ENCODE measurements around the gene CRACR2B.

The CRACR2B gene

DNA sequence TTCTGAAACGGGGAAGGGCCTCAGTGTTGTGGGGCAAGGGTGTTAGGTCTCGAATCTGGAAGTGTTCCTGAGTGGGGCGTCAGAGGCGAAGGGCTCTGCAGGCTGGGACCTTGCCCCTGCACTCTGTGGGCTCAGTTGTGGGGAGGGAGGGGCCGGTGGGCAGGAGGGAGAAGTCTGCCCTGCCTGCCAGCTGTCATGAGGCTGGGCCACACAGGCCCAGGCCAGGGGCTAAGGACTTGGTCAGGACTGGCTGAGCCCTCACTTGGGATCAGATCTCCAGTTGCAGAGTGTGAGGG lies at the start of gene CRACR2B:
CRACR2B (plus strand) TSS at position 23 of the 296 bp plus-strand sequence. CDS start 689 bp downstream, outside the sequence.
- no peak for DNase-seq

DNA sequence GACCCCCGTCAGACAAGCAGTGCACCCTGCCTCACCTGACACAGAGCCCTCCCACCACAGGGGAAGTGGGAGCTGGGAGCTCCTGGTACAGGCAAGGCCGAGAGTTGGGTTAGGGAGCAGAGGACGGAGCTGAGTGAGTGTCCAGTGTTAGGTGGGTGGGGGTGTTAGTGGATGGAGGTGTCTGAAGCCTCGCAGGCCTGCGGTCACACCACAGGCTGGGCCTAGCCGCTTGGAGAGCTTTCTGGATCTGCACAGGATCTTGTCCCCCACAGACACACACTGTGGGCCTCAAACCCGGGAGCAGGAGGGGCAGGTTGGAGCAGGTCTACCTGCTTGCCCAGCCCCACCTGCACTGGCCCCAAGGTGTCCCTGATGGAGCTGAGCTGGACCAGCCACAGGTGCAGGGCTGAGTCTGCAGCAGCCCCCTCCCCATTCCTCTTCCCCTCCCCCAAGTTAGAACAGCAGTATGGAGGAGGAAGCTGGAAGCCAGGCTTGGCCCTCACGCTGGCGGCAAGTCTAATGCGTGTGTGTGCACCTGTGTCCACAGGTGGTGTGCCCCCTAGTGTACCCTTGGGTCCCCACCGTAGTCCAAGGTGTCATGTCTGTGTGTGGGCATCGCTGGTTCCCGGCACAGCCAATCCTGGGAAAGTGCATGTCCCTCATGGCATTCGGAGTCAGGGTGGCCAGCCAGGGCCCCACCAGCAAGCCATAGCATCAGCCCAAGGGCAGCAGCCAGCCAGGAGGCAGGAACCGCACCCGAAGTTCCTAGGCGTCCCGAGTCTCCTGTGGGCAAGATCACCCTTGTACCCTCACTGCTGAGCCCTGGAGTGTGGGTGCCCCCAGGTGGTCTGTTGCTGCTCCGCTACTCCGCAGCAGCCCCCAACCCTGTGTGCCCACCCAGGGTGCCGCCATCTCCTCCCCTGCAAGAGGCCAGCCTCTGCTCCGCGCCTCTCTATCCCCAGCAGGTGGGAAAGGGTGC lies 48.5 kb upstream of the CRACR2B start:
- DNase-seq: no peak

DNA sequence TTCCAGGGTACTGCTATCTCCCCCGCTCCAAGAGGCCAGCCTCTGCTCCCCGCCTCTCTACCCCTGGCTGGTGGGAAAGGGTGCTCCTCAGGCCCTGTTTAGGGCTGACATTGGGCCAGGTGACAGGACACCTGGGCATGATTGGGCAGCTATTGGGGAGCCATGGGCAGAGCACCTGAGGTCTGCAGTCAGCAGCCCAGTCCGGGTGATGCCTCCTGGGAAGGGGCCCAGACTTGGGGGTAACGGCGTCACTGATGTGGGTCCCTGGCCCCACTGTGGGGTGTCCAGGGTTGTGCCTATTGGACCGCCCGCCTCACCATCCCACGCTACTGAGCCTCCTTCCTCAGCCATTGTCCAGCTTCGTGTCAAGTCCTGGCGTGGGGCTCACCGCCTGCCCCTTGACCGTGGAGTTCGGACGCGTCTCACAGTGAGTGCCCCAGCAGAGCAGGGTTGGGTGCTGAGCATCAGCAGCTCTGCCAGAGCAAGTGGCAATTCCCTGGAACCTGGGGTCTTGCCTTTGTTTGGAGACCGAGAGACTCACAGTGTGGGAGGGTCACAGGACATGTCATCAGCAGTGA lies 47.7 kb upstream of the CRACR2B start:
- no peak for DNase-seq

DNA sequence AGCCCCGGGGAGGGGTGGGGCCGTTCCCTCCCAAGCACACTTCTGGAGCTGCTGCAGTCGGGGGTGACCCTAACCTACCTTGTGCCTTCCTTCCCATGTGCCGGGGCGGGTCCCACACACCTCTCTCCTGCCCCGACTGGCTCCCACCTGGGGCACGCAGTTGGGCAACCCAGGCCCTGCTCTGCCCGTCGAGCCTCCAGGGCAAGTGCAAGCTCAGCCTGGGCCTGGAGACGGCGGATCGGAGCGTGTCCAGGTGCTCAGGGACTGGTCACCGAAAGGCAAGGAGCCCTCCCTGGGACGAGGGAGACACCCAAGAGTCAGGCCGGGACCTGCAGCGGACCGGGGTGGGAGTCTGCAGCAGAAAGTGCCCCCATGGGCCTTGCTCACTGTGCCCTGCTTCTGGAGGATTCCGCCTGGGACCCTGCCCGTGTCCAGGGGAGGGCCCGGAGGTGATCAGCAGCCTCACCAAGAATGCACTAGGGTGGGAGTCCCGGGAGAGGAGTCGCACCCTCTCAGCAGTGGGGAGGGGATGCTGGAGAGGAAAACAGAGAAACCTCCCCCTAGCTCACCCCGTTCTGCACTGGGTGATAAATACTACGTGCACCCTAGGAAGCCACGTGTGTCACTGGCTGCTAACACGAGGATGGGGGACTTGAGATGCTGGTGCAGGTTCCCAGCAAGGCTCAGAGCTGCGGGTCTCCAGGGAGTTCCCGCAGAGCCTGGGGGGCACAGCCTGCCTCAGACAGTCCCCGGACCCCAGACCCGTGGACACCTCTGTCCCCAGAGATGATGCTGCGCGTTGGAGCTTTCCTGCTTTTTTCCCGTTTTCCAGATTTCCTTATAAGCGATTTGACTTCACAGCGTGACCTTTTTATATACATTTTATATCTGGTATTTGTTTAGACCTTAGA lies 45.2 kb upstream of the CRACR2B start:
- no peak for DNase-seq

DNA sequence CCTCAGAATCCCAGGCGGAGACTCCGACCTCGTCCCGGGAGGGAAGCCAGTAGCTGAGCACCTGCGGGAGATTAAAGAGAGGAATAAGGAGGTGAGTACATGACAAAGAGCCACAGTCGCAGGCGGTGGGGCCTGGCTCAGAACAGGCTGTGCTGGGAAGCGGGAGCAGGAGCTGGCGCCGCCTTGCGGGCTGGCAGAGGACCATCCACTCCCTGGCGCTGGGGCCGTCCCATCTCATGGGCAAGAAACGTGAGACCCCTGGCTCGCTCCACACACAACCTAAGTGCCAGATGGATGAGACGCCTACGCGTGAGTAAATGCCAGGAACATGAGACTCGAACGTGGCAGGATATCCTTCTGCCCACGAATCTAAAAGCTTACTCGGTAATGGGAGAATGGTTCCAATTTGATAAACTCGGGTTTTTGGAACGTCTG lies 44.1 kb upstream of the CRACR2B start:
- DNase-seq: peak in 51 of 56 donors; percentile 23 to 88 (median 65)

DNA sequence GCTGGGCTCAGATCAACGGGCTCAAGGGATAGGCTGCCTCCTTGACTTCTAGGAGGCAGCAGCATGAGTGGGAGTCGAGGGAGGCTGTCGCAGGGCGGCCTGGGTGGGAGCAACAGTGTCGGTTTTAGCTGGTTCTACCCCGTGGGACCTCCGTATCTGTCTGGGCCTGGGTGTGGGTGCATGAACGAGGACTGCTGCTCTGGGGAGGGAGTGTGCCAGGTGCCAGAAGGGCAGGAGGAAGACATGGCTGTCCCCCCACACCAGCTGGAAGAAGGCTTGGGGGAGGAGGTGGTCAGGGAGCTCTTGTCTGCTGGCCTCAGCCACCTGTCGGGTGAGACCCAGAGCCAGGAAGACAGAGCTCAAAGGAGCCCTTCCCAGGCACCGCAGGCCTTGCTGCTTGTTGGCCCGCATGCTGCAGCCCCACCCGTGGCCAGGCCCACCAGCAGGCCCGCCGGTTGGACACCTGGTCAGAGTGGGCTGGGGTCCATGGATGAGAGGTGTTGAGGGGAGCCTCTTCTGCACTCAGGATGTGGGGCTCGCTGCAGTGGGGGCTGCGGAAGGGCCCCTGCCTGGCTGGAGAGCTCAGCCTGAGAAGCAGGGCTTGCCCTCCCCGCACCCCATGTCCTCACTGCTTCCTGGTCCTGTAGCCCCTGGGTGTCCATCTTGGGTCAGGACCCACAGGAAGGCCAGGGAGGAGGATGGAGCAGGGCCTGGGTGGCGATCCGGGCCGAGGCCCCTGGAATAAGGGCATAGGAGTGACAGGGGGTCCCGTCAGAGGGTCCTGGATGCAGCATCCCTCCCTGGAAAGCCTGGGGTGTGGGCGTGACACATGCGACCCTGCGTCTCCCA lies 41.3 kb upstream of the CRACR2B start:
- peak in 1 of 56 donors; percentile 30 for DNase-seq

DNA sequence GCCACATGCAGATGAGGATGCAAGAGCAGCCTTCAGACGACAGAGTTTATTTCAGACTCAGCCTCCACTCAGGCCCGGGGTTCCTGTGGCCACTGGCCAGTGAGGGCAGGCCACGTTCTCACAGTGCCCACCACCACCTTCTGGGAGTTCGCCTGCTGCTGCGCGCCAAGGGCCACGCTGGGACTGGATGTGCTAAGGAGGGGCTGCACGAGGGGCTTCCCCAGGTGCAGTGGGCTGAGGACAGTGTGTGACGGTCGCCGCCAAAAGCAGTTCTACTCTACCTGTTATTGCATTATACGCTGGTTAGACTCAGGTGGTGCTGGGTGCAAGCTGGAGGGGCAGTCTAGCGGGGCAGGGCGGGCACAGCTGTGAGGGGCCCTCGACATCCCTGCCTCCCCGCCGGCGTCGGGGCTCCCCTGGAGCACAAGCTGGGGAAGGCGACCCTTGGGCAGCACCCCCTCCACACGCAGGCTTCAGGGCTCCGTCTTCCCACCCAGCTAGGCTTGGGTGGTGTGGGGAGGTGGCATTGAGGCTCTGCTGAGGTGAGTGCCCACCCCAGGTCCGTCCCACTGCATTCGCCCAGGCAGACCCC lies 40.5 kb upstream of the CRACR2B start:
- DNase-seq: no peak

DNA sequence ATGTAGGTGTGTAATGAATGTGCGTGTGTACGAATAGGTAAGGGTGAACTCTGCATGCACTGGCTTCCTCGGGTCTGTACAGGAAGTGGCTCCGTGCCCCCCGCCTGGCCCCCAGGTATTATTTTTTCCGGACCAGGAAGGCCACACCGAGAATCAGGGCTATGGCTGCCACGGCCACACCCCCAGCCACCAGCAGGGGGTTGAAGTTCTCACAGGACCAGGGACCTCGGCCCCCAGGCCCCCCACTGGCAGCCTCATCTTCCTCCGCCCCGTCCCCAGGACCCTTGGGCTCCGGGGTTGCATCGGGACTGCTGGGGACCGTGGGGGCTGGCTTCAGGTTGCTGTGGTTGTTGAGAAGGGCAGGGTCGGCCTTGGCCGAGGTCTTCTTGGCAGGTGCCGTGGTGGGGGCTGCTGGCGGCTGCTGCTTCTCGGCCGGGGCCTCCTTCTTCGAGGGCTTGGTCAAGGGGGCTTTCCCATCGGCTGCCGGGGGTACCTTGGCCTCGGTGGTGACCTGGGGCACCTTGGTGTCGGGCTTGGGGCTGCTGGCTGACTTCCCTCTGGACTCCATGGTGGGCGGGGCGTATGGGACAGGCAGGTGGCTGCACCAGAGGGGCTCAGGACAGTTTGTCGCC lies 39.6 kb upstream of the CRACR2B start:
- DNase-seq: no peak

DNA sequence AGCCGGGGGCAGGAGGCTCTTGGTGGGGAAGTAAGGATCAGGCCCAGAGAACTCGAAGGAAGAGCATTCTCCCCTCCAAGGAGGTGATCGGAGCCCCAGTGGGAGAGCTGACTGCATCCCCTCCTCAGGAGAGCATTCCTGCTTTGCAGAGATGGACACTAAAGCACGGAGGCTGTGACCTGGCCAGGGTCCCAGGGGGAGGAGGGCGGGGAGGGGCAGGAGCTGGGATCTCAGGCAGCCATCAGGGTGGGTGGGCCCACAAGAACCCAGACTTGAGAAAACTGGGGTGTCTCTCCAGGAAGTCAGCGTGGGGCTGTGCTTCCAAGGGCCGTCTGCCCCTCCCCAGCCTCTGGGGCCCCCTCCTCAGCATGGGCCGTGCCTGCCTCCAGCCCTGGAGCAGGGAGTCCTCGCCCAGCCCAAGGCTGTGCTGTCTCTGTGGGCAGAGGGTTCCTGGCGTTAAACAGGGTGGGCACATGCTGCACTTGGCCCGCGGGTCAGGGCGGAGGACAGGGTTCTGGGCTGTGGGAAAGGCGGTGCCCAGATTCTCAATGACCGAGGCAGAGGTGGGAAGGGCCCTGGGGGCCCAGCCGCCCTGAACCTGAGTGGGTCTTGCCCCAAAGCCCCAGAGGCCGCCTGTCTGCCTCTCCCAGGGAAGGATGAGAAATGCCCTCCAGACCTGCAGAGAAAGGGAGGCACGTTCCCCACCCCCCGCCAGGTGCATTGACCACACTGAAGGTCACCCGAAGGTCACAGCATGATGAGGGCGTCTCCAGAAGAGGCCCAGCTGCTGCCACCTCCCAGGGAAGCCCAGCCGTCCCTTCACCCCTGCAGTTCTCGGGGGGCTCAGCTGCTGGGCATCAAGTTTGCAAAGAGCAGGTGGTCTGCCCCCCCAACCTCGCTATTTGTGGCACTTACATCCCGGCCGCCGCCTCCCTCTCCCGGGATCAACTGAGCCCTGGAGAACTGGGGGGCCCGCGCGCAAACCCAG lies 38.5 kb upstream of the CRACR2B start:
- peak in 2 of 56 donors; percentile 45 to 63 for DNase-seq

DNA sequence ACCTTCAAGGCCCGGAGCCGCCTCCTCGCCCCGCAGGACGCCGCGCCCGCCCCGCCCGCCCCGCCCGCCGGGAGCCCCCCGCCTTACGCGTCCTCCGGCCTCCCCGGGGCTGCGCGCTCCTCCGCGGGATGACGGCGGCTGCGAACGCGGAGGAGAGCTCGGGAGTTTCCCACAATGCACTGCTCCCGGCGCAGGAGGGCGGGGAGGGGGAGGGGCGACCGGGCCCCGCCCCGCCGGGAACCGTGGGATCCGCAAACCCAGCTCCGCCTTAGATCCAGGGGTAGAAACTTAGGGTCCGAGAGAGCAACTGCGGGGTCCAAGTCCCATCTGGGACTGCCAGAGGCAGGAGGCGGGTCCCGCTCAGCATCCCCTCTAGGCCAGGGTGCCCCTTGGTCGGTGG lies 37.8 kb upstream of the CRACR2B start, which contains the start of gene CEND1:
CEND1 (minus strand) TSS at position 148 of the 400 bp plus-strand sequence. CDS start 1,514 bp downstream, outside the sequence.
- DNase-seq: peak in 50 of 56 donors; percentile 26 to 86 (median 65)

DNA sequence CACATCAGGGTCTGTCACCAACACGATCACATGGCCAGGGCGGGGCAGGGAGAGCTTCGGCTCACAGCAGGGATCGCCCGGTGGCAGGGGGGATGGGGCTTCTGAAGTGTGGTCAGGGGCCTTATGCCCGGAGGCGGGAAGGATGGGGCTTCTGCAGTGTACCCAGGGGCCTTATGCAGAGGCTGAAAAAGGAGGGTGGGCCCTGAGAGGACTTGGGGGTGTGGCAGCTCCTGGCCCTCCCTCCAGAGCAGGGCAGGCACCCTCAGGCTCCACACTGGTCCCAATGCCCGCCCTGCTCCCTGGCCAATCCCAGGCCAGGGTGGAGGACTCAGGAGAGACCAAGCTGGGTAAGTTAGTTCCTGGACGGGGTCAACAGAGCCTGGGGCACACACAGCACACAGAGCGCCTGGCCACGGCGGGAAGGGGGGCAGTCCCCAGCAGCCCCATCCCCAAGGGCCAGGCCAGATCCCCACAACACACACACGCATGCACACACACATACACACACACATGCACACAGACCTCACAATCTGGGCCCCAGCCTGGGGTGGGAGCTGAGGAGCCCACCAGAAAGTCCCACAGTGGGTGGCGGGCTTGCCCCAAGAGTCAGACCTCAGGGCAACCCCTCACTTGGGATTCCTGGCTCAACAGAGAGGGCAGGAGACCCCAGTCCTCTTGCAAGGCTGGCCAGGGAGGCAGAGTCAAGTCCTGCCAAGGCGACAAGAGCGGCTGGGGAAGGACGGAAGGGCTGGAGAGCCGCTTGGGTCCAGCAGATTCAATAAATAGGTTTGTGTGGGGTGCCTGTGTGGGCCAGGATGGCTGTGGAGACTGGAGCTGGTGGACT lies 36.8 kb upstream of the CRACR2B start:
- DNase-seq: no peak

DNA sequence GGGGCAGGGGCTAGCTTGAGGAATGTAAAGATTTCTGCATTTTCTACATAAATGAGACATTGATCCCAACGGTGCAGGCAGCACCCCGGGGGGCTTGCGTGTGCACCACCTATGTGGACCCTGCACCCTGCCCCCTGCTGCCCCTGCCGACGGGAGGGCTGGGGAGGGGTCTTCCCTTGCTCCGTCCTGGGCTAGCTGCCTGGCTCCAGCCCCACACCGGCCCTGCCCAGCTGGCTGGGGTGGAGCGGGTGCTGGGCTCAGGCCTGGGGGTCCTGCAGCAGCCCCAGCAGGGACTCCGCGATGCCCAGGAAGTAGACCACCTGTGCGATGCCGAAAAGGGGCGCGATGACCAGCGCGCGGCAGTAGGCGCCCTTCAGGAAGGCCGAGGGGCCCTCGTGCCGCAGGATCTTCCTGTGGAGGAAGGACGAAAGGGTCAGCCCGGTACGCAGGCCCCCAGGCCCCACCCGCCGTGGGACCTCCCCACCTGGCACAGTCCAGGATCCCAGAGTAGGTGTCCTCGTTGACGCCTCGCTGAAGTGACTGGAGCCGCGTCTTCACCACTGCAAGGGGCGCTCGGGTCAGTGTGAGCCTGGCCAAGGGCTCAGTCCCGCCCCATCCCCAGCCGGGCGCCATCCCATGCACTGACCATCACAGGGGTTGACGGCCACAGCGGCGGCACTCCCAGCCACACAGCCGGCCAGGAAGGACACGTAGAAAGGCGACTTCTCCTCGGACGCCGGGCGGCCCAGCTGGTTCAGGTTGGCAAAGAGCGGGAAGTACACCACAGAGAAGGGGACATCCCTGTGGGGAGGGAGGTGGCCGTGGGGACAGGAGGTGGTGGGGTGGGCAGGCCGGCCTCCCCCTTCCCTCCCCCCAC lies 35.8 kb upstream of the CRACR2B start:
- DNase-seq: no peak

DNA sequence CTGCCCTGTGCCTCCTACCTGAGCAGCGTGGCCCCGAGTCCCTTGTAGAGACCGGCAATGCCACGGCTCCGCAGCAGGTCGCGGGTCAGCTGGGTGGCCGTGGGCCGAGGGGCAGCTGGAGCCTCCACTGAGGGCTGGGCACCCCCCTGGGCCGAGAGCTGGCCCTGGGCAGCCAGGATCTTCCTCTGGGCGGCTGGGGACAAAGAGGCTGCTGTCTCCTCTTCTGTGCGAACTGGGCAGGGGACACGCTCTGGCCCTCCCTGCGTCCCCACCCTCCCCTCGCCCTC lies 35.2 kb upstream of the CRACR2B start:
- DNase-seq: no peak

DNA sequence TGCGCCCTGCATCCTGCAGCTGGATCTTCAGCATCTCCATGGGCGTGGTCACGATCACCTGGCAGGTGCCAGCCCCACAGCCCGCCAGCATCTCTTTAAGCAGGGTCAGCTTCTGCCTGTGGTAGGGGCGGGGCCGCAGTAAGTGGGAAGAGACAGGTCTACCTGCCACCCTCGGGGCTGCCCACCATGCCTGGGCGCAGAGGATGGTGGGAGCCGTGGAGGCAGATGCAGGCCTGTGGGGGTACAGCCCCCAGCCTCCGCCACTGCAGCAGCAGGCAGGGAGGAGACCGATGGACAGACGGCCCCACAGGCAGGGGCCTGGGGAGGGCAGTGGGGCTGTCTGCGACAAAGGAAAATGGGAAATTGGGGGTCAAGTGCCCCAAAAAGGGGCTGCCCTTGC lies 34.8 kb upstream of the CRACR2B start:
- DNase-seq: no peak

DNA sequence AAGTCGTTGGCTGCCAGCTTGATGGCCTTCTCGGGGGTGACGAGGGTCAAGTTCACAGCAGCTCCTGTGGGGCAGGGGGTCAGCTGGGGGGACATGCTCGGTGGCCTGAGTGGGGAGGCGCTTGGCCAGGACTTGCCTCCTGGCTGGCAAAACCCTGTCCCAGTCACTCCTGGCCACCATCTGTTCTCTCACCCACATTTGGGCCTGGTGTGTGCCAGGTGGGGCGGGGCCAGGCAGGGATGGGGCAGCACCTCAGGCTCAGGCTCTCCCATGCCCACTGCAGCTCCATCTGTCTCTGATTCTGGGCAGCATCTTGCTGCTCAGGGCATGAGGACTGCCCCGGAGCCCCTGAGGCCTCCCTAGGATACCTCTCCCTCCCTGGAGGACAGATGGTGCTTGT lies 34.2 kb upstream of the CRACR2B start:
- no peak for DNase-seq

DNA sequence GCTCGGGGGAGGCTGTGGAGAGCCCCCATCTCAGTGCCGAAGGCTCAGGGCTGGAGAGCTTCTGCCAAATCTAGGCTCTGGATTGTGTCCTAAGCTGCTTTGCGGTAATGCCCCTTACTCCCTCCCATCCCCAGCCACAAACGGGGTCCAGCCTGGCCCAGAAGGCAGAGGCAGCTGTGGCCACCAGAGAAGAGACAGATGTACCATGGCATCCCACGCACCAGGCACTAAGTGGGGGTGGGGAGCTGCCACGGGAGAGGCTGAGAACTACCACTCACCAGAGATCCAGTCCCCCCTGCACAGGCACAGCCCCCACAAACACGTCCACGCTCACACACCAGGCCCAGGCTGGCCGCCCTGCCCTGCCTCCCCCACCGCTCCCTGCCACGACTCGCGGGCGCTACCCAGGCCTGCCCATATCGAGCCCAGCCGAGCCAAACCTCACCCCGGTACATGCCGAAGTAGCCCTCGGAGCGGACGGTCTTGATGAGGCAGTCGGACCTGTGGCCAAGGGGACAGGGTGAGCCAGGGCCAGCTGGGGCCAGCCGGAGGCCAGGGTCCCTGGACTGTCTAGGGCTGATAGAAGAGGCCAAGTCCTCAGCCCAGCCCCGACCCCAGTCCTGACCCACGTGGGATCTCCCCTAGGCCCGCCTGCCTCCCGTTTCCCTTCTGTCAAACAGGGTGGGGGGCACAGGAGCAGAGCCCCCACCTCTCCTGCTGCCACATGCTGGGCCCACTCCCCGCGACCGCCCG lies 33.5 kb upstream of the CRACR2B start:
- DNase-seq: no peak
